Measurements from ENCODE around the gene RBM19.

GRCh38 chr12:113934946-113935345, 31.2 kb downstream of the RBM19 start:
- TF ChIP-seq, protein P1, sequence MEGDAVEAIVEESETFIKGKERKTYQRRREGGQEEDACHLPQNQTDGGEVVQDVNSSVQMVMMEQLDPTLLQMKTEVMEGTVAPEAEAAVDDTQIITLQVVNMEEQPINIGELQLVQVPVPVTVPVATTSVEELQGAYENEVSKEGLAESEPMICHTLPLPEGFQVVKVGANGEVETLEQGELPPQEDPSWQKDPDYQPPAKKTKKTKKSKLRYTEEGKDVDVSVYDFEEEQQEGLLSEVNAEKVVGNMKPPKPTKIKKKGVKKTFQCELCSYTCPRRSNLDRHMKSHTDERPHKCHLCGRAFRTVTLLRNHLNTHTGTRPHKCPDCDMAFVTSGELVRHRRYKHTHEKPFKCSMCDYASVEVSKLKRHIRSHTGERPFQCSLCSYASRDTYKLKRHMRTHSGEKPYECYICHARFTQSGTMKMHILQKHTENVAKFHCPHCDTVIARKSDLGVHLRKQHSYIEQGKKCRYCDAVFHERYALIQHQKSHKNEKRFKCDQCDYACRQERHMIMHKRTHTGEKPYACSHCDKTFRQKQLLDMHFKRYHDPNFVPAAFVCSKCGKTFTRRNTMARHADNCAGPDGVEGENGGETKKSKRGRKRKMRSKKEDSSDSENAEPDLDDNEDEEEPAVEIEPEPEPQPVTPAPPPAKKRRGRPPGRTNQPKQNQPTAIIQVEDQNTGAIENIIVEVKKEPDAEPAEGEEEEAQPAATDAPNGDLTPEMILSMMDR (conservative IDR thresholded peaks at IDR 0.05 in 1 of 2, IDR thresholded peaks at IDR 0.05 in 1 of 2; ENCODE audit: extremely low read depth in 1 of 2, insufficient read depth in 1 of 2, low read depth in 1 of 2, low read length in 2 of 2) = no peak
- no peak for TF ChIP-seq EZH2 (IDR thresholded peaks at IDR 0.05; ENCODE audit: borderline replicate concordance, low read length)
